ENCODE data around the gene HDDC3. TPM values are rescaled to one million over a fixed set of nuclear protein-coding genes. Genes with fewer than 3 reads are reported as not detected.

HDDC3 gene
- polyA plus RNA-seq, 3 donors = 11.6 to 19.7 (median 14.8) TPM

Small RNAs within 50 kb of the gene (small RNA-seq; reads per million reads assigned to genes)
- gene RF00019 (ENCODE audit: insufficient read length, low read depth) = not detected

Other genes starting within 250 kb of the HDDC3 start
- gene BLM, start 215.2 kb downstream of the HDDC3 start, polyA plus RNA-seq = 1 to 10 TPM in 2 of 3 donors, under 1 TPM in 1; 0.69 to 2.3 (median 1.2) TPM
- gene FURIN, start 64.0 kb downstream of the HDDC3 start, polyA plus RNA-seq = 10 to 100 TPM in 2 of 3 donors, 1 to 10 TPM in 1; 6.5 to 47.3 (median 14.3) TPM
- gene FES, start 48.0 kb downstream of the HDDC3 start, polyA plus RNA-seq = 100 to 1,000 TPM; 140 to 260 (median 157) TPM
- 100 to 1,000 TPM in 1 of 3 donors, 1 to 10 TPM in 2; 6.6 to 318 (median 7.3) TPM for gene MAN2A2, start 29.2 kb downstream of the HDDC3 start, polyA plus RNA-seq
- 10 to 100 TPM; 29.3 to 42.6 (median 30.4) TPM for gene UNC45A, start 2.7 kb upstream of the HDDC3 start, polyA plus RNA-seq
- 1 to 10 TPM; 1.2 to 2.8 (median 1.5) TPM for gene RCCD1, start 22.3 kb upstream of the HDDC3 start, polyA plus RNA-seq
- 1 to 10 TPM; 1.6 to 6.9 (median 2.0) TPM for gene PRC1, start 62.0 kb upstream of the HDDC3 start, polyA plus RNA-seq
- gene VPS33B, start 90.0 kb upstream of the HDDC3 start, polyA plus RNA-seq = 10 to 100 TPM in 1 of 3 donors, 1 to 10 TPM in 2; 4.0 to 16.9 (median 4.8) TPM
- not detected for gene SV2B, start 167.7 kb upstream of the HDDC3 start, polyA plus RNA-seq